ENCODE measurements around the gene ATG2A.

DNA sequence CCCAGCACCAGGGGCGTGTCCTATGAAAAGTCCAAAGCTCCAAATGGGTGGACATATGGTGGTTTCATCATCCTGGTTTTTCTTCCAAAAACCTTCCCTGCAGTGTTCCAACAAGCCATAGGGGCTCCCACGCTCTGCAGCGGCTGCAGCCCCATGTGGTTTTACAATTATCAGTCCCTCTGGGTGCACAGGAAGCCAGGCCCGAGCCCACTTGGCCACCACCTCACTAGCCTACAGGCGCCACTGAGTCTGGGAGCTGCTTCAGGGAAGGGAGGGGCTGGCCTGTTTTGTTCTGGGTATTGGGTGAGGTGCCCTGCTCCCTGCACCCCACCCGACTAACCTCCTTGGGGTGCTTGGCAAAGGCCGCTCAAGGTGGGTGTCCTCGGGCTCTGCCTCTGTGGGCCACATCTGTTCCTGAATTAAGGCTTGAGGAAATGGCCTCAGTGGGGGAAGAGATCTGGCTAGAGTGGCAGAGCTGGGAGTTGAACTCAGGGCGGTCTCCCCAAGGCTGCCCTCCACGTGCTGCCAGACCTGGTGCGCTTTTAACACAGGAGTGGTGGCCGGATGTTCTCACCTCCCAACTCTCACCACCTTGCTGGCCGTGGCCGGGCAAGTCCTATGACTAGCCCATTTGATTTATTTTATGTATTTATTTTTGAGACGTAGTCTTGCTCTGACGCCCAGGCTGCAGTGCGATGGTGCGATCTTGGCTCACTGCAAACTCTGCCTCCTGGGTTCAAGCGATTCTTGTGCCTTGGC lies 67.2 kb downstream of the ATG2A start:
- TF ChIP-seq, protein P1, sequence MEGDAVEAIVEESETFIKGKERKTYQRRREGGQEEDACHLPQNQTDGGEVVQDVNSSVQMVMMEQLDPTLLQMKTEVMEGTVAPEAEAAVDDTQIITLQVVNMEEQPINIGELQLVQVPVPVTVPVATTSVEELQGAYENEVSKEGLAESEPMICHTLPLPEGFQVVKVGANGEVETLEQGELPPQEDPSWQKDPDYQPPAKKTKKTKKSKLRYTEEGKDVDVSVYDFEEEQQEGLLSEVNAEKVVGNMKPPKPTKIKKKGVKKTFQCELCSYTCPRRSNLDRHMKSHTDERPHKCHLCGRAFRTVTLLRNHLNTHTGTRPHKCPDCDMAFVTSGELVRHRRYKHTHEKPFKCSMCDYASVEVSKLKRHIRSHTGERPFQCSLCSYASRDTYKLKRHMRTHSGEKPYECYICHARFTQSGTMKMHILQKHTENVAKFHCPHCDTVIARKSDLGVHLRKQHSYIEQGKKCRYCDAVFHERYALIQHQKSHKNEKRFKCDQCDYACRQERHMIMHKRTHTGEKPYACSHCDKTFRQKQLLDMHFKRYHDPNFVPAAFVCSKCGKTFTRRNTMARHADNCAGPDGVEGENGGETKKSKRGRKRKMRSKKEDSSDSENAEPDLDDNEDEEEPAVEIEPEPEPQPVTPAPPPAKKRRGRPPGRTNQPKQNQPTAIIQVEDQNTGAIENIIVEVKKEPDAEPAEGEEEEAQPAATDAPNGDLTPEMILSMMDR (conservative IDR thresholded peaks at IDR 0.05; ENCODE audit: low read depth, low read length), result no peak
- TF ChIP-seq EZH2 (IDR thresholded peaks at IDR 0.05; ENCODE audit: borderline replicate concordance, low read depth, low read length, poor library complexity, severe bottlenecking), result no peak

Measured in A673 (cell line).